Body of pancreas (tissue), 4 donors: ENCODE measurements around the gene GRIN2C. TPM values are rescaled to one million over a fixed set of nuclear protein-coding genes. Genes with fewer than 3 reads are reported as not detected.

Experiments used
- ATAC-seq: fragments of 150-250 bp; one replicate; pipeline ENCODE4 v1.9.1; 2016
- DNase-seq, 4 donors: peaks; one replicate each; pipeline ENCODE4 v3.0.0-alpha.2; 2019
- H3K27ac ChIP-seq, 4 donors: fragments of 200-600 bp; sonication (generic); 1 replicate in 3 of 4; 2 replicates in 1 of 4; pipeline versions ENCODE4 v1.5.1 to v1.6.1; 2016 to 2019; ENCODE audit warnings: mild to moderate bottlenecking in 1 of 4, mixed read lengths in 1 of 4, moderate library complexity in 1 of 4
- H3K27me3 ChIP-seq, 2 donors: fragments of 200-600 bp; sonication (generic); one replicate each; pipeline ENCODE4 v1.6.0; 2016; ENCODE audit warnings: mild to moderate bottlenecking in 1 of 2
- H3K36me3 ChIP-seq, 2 donors: fragments of 200-600 bp; sonication (generic); replicated peaks in 1 of 2; 2 replicates each; pipeline ENCODE4 v1.5.1; 2016; ENCODE audit warnings: low read depth in 2 of 2; ENCODE audit not compliant: insufficient read depth in 1 of 2
- H3K4me1 ChIP-seq: fragments of 200-600 bp; sonication (generic); one replicate; pipeline ENCODE4 v1.6.0; 2016
- H3K4me3 ChIP-seq, 2 donors: fragments of 200-600 bp; sonication (generic); 1 replicate in 1 of 2; 2 replicates in 1 of 2; pipeline ENCODE4 v1.5.1; 2016 to 2019
- H3K9me3 ChIP-seq, 3 donors: fragments of 200-600 bp; sonication (generic); 1 replicate in 2 of 3; 2 replicates in 1 of 3; pipeline ENCODE4 v1.5.1; 2016
- POLR2A ChIP-seq, 3 donors: fragments of 450-650 bp; IDR thresholded peaks; one replicate each; pipeline ENCODE4 v1.6.1; 2016; ENCODE audit warnings: antibody characterized with exemption in 3 of 3, mild to moderate bottlenecking in 2 of 3
- WGBS, 2 donors: methylation state at CpG; one replicate each; pipeline ENCODE4 v1.1.5; 2017; 5-methylcytosine and 5-hydroxymethylcytosine counted together
- intact Hi-C: fragments of 100-400 bp; cut with DNase I; formaldehyde crosslinking; loops from one replicate; pipeline ENCODE4 v1.15.1; 2023
- total RNA-seq, 2 donors: library from RNA; depleted of rRNA; stranded (reverse); fragments of >200 nt; gene quantifications; one replicate each; pipeline ENCODE4 v1.1.0, GENCODE V29; 2016
- TF ChIP-seq, protein P1 (sequence below), 7 experiments: fragments of 450-650 bp in 4 of 7; fragments of 200-600 bp in 3 of 7; sonication (generic) in 3 of 7; IDR thresholded peaks; one replicate each; pipeline ENCODE4 v1.5.1; 2016 to 2019; ENCODE audit warnings: antibody characterized with exemption in 7 of 7

GRIN2C gene
- total RNA-seq, 2 donors from 2014 or later, result not detected

- H3K9me3 ChIP-seq, result no peaks in the 10 kb centered on the region
- no peak for TF ChIP-seq POLR2A (IDR thresholded peaks at IDR 0.05)
- TF ChIP-seq, protein P1, sequence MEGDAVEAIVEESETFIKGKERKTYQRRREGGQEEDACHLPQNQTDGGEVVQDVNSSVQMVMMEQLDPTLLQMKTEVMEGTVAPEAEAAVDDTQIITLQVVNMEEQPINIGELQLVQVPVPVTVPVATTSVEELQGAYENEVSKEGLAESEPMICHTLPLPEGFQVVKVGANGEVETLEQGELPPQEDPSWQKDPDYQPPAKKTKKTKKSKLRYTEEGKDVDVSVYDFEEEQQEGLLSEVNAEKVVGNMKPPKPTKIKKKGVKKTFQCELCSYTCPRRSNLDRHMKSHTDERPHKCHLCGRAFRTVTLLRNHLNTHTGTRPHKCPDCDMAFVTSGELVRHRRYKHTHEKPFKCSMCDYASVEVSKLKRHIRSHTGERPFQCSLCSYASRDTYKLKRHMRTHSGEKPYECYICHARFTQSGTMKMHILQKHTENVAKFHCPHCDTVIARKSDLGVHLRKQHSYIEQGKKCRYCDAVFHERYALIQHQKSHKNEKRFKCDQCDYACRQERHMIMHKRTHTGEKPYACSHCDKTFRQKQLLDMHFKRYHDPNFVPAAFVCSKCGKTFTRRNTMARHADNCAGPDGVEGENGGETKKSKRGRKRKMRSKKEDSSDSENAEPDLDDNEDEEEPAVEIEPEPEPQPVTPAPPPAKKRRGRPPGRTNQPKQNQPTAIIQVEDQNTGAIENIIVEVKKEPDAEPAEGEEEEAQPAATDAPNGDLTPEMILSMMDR (IDR thresholded peaks at IDR 0.05), result no peak
- H3K36me3 ChIP-seq, result peaks cover 0 to 2% of the 10 kb centered on the region in 2 donors
- ATAC-seq, result no peak
- DNase-seq, result no peak
- H3K4me3 ChIP-seq, result no peak overlapping the region
- no peaks in the 10 kb centered on the region for H3K27me3 ChIP-seq
- intact Hi-C loops, result no loop called here
- no peak overlapping the region for H3K27ac ChIP-seq
- H3K4me1 ChIP-seq, result no peaks in the 10 kb centered on the region
- WGBS, 2 donors, result 64 to 86% methylated on average over 2 to 5 of the region's 5 CpGs
Measured at GRCh38 chr17:74803971-74804370, 55.7 kb downstream of the GRIN2C start.

DNA sequence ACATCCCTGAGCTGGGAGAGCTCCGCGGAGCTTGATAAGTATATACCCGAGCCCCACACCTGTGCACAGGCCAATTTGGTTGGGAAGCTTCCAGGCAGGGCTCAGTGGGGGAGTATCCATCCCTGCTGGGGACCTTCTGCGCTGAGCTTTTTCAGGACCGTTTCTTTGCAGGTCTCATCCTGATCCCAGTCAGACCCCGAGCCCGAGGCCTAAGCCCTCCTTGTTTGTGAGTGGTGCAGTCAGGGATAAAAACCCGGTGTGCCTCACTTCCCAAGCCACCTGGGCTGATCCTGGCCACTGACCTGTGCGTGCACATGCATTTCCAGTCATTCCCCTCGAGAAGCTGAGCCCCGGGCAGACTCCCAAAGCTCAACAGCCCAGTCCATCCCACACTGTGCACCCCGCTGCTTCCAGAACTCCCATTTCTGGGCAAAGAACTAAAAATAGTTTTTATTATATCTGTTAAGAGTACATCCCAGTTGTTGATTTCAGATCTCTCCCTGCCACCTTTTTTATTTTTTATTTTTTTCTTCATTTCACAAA, 56.2 kb downstream of the GRIN2C start:
- intact Hi-C loops, result no loop called here
- Histone ChIP-seq H3K4me1 (no peaks in the 10 kb centered on the region), H3K36me3 (peaks cover 0 to 3% of the 10 kb centered on the region in 2 donors), H3K27me3 (no peaks in the 10 kb centered on the region), H3K4me3 (no peak overlapping the region), H3K9me3 (no peaks in the 10 kb centered on the region), H3K27ac (no peak overlapping the region)
- no peak for TF ChIP-seq POLR2A (IDR thresholded peaks at IDR 0.05)
- TF ChIP-seq, protein P1 (IDR thresholded peaks at IDR 0.05), result no peak
- ATAC-seq (no peak), DNase-seq (no peak)
- WGBS, 2 donors, result 91 to 92% methylated on average over 12 of the region's 12 CpGs

- intact Hi-C loops, result no loop called here
- WGBS, 2 donors, result 58 to 76% methylated on average over 8 of the region's 8 CpGs
- Histone ChIP-seq H3K4me1 (no peaks in the 10 kb centered on the region), H3K9me3 (no peaks in the 10 kb centered on the region), H3K27ac (no peak overlapping the region), H3K4me3 (no peak overlapping the region), H3K27me3 (no peaks in the 10 kb centered on the region), H3K36me3 (peaks cover 0 to 8% of the 10 kb centered on the region in 2 donors)
- ATAC-seq (no peak), DNase-seq (no peak)
- TF ChIP-seq POLR2A (IDR thresholded peaks at IDR 0.05), result no peak
- TF ChIP-seq, protein P1 (IDR thresholded peaks at IDR 0.05), result no peak
Measured at GRCh38 chr17:74801896-74802295, 57.8 kb downstream of the GRIN2C start.

DNA sequence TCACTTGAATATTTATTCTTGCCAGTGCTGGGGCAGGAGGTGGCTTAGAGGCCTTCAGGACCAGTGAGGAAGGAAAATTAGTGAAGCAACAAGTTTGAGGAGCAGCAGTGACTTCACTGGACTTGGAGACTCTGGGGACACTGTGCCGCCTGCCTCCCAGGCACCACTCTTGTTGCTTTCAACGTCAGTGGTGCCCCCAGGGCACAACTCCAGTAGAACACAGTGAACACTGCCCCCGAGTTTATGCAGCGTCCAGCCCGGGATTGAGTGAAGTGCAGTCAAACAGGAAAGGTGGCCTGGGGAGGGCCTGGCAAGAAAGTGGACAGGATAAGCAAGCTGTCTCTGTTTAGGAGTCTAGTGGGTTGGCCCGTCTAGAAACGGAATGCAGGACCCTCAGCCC, 59.2 kb downstream of the GRIN2C start:
- Histone ChIP-seq H3K4me3 (no peak overlapping the region), H3K9me3 (no peaks in the 10 kb centered on the region), H3K27ac (no peak overlapping the region), H3K36me3 (peaks cover 0 to 17% of the 10 kb centered on the region in 2 donors), H3K27me3 (no peaks in the 10 kb centered on the region), H3K4me1 (no peaks in the 10 kb centered on the region)
- DNase-seq (no peak), ATAC-seq (no peak)
- intact Hi-C loops, result no loop called here
- TF ChIP-seq, protein P1 (IDR thresholded peaks at IDR 0.05), result no peak
- no peak for TF ChIP-seq POLR2A (IDR thresholded peaks at IDR 0.05)
- 83 to 84% methylated on average over 7 of the region's 7 CpGs for WGBS, 2 donors

GRCh38 chr17:74799097-74799496, 60.6 kb downstream of the GRIN2C start:
- no peak for ATAC-seq
- 96 to 98% methylated on average over 9 to 14 of the region's 14 CpGs for WGBS, 2 donors
- intact Hi-C loops, result no loop called here
- no peaks in the 10 kb centered on the region for H3K27me3 ChIP-seq
- TF ChIP-seq, protein P1 (IDR thresholded peaks at IDR 0.05), result no peak
- TF ChIP-seq POLR2A (IDR thresholded peaks at IDR 0.05), result no peak
- H3K36me3 ChIP-seq, result peaks cover 0 to 22% of the 10 kb centered on the region in 2 donors
- H3K27ac ChIP-seq, result no peak overlapping the region
- no peak overlapping the region for H3K4me3 ChIP-seq
- no peaks in the 10 kb centered on the region for H3K4me1 ChIP-seq
- H3K9me3 ChIP-seq, result no peaks in the 10 kb centered on the region
- DNase-seq, result no peak
